Peyer's patch (tissue), 4 donors: ENCODE data around the gene PBRM1.

Source experiments
- POLR2A ChIP-seq, 2 donors: fragments of 450-650 bp; IDR thresholded peaks; one replicate each; pipeline ENCODE4 v1.5.1; 2017; ENCODE audit warnings: antibody characterized with exemption in 2 of 2, mild to moderate bottlenecking in 2 of 2, moderate library complexity in 2 of 2
- TF ChIP-seq, protein P1 (sequence below), 6 experiments: fragments of 450-650 bp in 4 of 6; fragments of 200-600 bp in 2 of 6; sonication (generic) in 1 of 6; IDR thresholded peaks; one replicate each; pipeline ENCODE4 v1.5.1; 2017 to 2019; ENCODE audit warnings: antibody characterized with exemption in 6 of 6, mild to moderate bottlenecking in 3 of 6, moderate library complexity in 1 of 6

DNA sequence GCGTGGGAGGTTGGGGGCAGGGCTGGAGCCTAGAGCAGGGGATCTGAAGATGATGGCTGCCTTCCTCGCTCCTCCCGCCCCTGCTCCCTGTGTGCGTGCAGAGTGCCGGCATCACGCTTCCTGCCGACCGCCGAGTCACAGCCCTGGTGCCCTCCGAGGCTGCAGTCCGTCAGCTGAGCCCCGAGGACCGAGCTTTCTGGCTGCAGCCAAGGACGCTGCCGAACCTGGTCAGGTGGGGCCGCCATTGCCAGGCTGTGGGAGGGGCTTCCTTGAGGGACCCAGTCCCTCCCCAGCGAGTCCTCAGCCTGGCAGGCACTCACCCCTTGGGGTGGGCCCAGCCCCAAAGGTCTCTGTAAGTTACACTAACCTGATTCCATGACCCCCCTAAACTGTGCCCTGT, 173.0 kb downstream of the PBRM1 start:
- TF ChIP-seq, protein P1, sequence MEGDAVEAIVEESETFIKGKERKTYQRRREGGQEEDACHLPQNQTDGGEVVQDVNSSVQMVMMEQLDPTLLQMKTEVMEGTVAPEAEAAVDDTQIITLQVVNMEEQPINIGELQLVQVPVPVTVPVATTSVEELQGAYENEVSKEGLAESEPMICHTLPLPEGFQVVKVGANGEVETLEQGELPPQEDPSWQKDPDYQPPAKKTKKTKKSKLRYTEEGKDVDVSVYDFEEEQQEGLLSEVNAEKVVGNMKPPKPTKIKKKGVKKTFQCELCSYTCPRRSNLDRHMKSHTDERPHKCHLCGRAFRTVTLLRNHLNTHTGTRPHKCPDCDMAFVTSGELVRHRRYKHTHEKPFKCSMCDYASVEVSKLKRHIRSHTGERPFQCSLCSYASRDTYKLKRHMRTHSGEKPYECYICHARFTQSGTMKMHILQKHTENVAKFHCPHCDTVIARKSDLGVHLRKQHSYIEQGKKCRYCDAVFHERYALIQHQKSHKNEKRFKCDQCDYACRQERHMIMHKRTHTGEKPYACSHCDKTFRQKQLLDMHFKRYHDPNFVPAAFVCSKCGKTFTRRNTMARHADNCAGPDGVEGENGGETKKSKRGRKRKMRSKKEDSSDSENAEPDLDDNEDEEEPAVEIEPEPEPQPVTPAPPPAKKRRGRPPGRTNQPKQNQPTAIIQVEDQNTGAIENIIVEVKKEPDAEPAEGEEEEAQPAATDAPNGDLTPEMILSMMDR (IDR thresholded peaks at IDR 0.05), result no peak
- no peak for TF ChIP-seq POLR2A (IDR thresholded peaks at IDR 0.05)
